ENCODE results near the gene TLE7.

DNA sequence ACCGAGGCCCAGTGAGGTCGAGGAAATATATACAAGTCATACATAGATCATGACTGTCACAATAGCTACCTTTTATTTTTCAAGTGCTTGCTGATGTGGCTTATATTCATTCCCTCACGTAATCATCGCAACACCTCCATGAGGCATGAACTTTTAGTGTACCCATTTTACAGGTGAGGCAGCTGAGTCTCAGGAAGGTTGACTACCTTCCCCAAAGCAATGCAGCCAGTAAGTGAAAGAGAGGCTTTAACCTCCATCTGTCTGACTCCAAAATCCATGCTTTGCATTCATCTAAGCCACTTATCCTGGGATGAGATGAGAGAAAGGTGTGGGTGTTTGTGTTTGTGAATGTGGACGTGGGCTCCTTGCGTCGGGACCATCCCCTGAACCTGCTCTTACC, 52.5 kb downstream of the TLE7 start:
- no peak for TF ChIP-seq POLR2A (IDR thresholded peaks at IDR 0.05; ENCODE audit: low read depth, low read length)
- TF ChIP-seq POLR2AphosphoS5 (IDR thresholded peaks at IDR 0.05; ENCODE audit: low read depth, low read length) = no peak
- TF ChIP-seq TAF1 (IDR thresholded peaks at IDR 0.05; ENCODE audit: low read depth, low read length) = no peak
- no peak for TF ChIP-seq POU2F2 (IDR thresholded peaks at IDR 0.05; ENCODE audit: low read depth, low read length)
- no peak for TF ChIP-seq SPI1 (IDR thresholded peaks at IDR 0.05; ENCODE audit: low read depth, low read length)
